Frontal cortex (tissue), 4 donors: ENCODE results near the gene ARHGEF2. TPM values are rescaled to one million over a fixed set of nuclear protein-coding genes. Genes with fewer than 3 reads are reported as not detected.
"Not testable (repeated sequence)": the region's sequence is repeated elsewhere in the genome, so short reads cannot be mapped to it uniquely, and the experiment has no call there.

ENCODE experiments used
- DNase-seq, 2 donors: peaks; one replicate each; pipeline ENCODE4 v3.0.0; 2012; ENCODE audit warnings: low spot score in 2 of 2
- FAIRE-seq: peaks from 2 replicates; lab custom pipeline; 2012; peaks lifted over from hg19 to GRCh38; lab: Jason Lieb, UNC
- total RNA-seq: library from RNA; depleted of rRNA; stranded (reverse); fragments of >200 nt; gene quantifications from one replicate; pipeline ENCODE4 v1.2.3, GENCODE V29; 2014
- donor health status: control.
- donor health status: control.
- donor health status: control.

ARHGEF2 gene
- total RNA-seq, 1 donor from 2014 or later, result 99.5 TPM

GRCh38 chr1:155950829-155951228, 27.5 kb downstream of the ARHGEF2 start:
- FAIRE-seq (no peak), DNase-seq (no peak)

- DNase-seq, result no peak
- FAIRE-seq, result no peak
Measured at GRCh38 chr1:155947741-155948140, 30.6 kb downstream of the ARHGEF2 start.

GRCh38 chr1:155947292-155947691, 31.1 kb downstream of the ARHGEF2 start:
- FAIRE-seq (no peak), DNase-seq (no peak)

GRCh38 chr1:155946633-155947219, 31.6 kb downstream of the ARHGEF2 start:
- FAIRE-seq, result no peak
- DNase-seq, result no peak

GRCh38 chr1:155944444-155944799, 33.9 kb downstream of the ARHGEF2 start:
- DNase-seq, result no peak
- FAIRE-seq, result no peak

- DNase-seq (no peak), FAIRE-seq (no peak)
Measured at GRCh38 chr1:155942578-155943141, 35.7 kb downstream of the ARHGEF2 start.

GRCh38 chr1:155941845-155942531, 36.4 kb downstream of the ARHGEF2 start:
- DNase-seq (no peak), FAIRE-seq (no peak)

GRCh38 chr1:155940993-155941844, 37.1 kb downstream of the ARHGEF2 start, which contains the start of gene RXFP4:
TSS of gene RXFP4 (plus strand) at chr1:155941638. CDS start at chr1:155941710, 72 bp downstream.
- DNase-seq (no peak), FAIRE-seq (no peak)

GRCh38 chr1:155940482-155940992, 37.8 kb downstream of the ARHGEF2 start:
- no peak for DNase-seq
- no peak for FAIRE-seq

GRCh38 chr1:155938220-155938627, 40.1 kb downstream of the ARHGEF2 start:
- FAIRE-seq, result no peak
- peak in 1 of 2 donors; percentile 71 for DNase-seq

GRCh38 chr1:155934936-155935590, 43.3 kb downstream of the ARHGEF2 start:
- FAIRE-seq (no peak), DNase-seq (no peak)

GRCh38 chr1:155934097-155934935, 44.0 kb downstream of the ARHGEF2 start, which contains the start of gene KHDC4:
TSS of gene KHDC4 (minus strand) at chr1:155934413. CDS start at chr1:155934373, 40 bp downstream.
- peak; percentile 96 for FAIRE-seq
- DNase-seq, result peak; percentile 85 to 90

- DNase-seq (no peak), FAIRE-seq (no peak)
Measured at GRCh38 chr1:155933591-155934096, 44.7 kb downstream of the ARHGEF2 start.

GRCh38 chr1:155932487-155932886, 45.9 kb downstream of the ARHGEF2 start:
- DNase-seq (no peak), FAIRE-seq (no peak)

- no peak for FAIRE-seq
Measured at GRCh38 chr1:155932081-155932480, 46.3 kb downstream of the ARHGEF2 start.

GRCh38 chr1:155931332-155932038, 46.9 kb downstream of the ARHGEF2 start:
- DNase-seq, result no peak
- no peak for FAIRE-seq

More at GRCh38 chr1:155932081-155932480, 46.3 kb downstream of the ARHGEF2 start:
- DNase-seq, result no peak

- not testable (repeated sequence) for FAIRE-seq, DNase-seq
Measured at GRCh38 chr1:155930725-155931124, 47.6 kb downstream of the ARHGEF2 start.

GRCh38 chr1:155929057-155929456, 49.3 kb downstream of the ARHGEF2 start:
- DNase-seq, result no peak
- FAIRE-seq, result no peak
